Sigmoid colon (tissue), 3 donors: Measurements from ENCODE around the gene PLPP6.

Experiments used
- POLR2A ChIP-seq, 2 donors: fragments of 450-650 bp; IDR thresholded peaks; one replicate each; pipeline ENCODE4 v1.6.1; 2016; ENCODE audit warnings: antibody characterized with exemption in 2 of 2, mild to moderate bottlenecking in 2 of 2, moderate library complexity in 2 of 2
- TF ChIP-seq, protein P1 (sequence below), 4 experiments: fragments of 450-650 bp in 3 of 4; fragments of 200-600 bp in 1 of 4; IDR thresholded peaks; one replicate each; pipeline ENCODE4 v1.5.1; 2016 to 2019; ENCODE audit warnings: antibody characterized with exemption in 4 of 4, mild to moderate bottlenecking in 3 of 4, moderate library complexity in 2 of 4

DNA sequence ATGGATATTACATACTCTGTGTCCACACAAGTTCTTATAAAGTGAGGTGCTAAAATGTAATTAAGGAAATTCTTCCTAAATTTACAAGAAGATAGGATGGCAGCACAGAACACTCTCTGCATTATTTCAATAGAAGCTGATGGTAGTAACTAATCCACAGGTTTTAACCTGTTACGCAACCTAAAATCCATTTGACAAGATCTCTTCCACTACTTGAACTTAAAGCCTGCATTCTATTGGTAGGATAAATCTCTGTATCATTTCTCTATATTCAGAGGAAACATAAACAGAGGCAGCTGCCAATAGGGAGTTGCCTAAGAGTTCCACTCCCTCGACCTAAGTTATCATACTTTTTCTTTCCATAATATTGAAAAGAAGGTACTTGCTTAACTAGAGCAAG lies 38.8 kb downstream of the PLPP6 start:
- TF ChIP-seq, protein P1, sequence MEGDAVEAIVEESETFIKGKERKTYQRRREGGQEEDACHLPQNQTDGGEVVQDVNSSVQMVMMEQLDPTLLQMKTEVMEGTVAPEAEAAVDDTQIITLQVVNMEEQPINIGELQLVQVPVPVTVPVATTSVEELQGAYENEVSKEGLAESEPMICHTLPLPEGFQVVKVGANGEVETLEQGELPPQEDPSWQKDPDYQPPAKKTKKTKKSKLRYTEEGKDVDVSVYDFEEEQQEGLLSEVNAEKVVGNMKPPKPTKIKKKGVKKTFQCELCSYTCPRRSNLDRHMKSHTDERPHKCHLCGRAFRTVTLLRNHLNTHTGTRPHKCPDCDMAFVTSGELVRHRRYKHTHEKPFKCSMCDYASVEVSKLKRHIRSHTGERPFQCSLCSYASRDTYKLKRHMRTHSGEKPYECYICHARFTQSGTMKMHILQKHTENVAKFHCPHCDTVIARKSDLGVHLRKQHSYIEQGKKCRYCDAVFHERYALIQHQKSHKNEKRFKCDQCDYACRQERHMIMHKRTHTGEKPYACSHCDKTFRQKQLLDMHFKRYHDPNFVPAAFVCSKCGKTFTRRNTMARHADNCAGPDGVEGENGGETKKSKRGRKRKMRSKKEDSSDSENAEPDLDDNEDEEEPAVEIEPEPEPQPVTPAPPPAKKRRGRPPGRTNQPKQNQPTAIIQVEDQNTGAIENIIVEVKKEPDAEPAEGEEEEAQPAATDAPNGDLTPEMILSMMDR (IDR thresholded peaks at IDR 0.05): no peak
- no peak for TF ChIP-seq POLR2A (IDR thresholded peaks at IDR 0.05)
